GM12874 (cell line): Measurements from ENCODE around the gene ZSCAN12.

Experiments used
- CTCF ChIP-seq: IDR thresholded peaks from 2 replicates; pipeline ENCODE4 v1.5.1; 2011; ENCODE audit warnings: low read depth, mild to moderate bottlenecking, control low read depth, low read length, moderate library complexity; ENCODE audit not compliant: insufficient read depth

ZSCAN12 gene

GRCh38 chr6:28349892-28350737, 49.4 kb downstream of the ZSCAN12 start, which contains the start of gene ZKSCAN3:
Gene ZKSCAN3, plus strand, starts transcription at chr6:28349947. Its CDS starts 9,640 bp downstream, at chr6:28359587.
- no peak for TF ChIP-seq CTCF

- no peak for TF ChIP-seq CTCF
Measured at GRCh38 chr6:28349344-28349891, 50.1 kb downstream of the ZSCAN12 start.

- no peak for TF ChIP-seq CTCF
Measured at GRCh38 chr6:28347119-28347518, 52.4 kb downstream of the ZSCAN12 start.

- TF ChIP-seq CTCF: no peak
Measured at GRCh38 chr6:28345201-28345600, 54.3 kb downstream of the ZSCAN12 start.

- no peak for TF ChIP-seq CTCF
Measured at GRCh38 chr6:28343898-28344677, 55.5 kb downstream of the ZSCAN12 start.

- TF ChIP-seq CTCF: no peak
Measured at GRCh38 chr6:28340310-28341095, 59.0 kb downstream of the ZSCAN12 start.
